ENCODE results near the gene NPC1L1. TPM values are rescaled to one million over a fixed set of nuclear protein-coding genes. Genes with fewer than 3 reads are reported as not detected.
A peak's percentile ranks its signal among the peaks of the same experiment; 100 is the strongest.

Gene NPC1L1
- total RNA-seq, 1 donor from 2014 or later, result not detected

- CTCF ChIA-PET, result interaction anchor here (0.7 kb wide), 1 partner anchor 81 kb away, joined by 3 read pairs; no protein-coding TSS in a partner anchor
- Mint-ChIP-seq H3K4me1 (peaks cover 53% of the 10 kb centered on the region), H3K36me3 (ENCODE audit: low read depth) (peaks cover 71% of the 10 kb centered on the region), H3K9me3 (peaks cover 17% of the 10 kb centered on the region), H3K4me3 (no peak overlapping the region), H3K27ac (no peak overlapping the region), H3K27me3 (no peaks in the 10 kb centered on the region)
- DNase-seq (no peak), ATAC-seq (ENCODE audit: low read depth) (no peak)
- no peak for TF ChIP-seq CTCF (IDR thresholded peaks at IDR 0.05)
- intact Hi-C loops (cut with micrococcal nuclease), result no loop called here
- POLR2A ChIA-PET, result interaction anchor here (0.5 kb wide), 1 partner anchor 149 kb away, joined by 4 read pairs; no protein-coding TSS in a partner anchor
These were observed 56.4 kb downstream of the NPC1L1 start for GRCh38 chr7:44484482-44485313.

DNA sequence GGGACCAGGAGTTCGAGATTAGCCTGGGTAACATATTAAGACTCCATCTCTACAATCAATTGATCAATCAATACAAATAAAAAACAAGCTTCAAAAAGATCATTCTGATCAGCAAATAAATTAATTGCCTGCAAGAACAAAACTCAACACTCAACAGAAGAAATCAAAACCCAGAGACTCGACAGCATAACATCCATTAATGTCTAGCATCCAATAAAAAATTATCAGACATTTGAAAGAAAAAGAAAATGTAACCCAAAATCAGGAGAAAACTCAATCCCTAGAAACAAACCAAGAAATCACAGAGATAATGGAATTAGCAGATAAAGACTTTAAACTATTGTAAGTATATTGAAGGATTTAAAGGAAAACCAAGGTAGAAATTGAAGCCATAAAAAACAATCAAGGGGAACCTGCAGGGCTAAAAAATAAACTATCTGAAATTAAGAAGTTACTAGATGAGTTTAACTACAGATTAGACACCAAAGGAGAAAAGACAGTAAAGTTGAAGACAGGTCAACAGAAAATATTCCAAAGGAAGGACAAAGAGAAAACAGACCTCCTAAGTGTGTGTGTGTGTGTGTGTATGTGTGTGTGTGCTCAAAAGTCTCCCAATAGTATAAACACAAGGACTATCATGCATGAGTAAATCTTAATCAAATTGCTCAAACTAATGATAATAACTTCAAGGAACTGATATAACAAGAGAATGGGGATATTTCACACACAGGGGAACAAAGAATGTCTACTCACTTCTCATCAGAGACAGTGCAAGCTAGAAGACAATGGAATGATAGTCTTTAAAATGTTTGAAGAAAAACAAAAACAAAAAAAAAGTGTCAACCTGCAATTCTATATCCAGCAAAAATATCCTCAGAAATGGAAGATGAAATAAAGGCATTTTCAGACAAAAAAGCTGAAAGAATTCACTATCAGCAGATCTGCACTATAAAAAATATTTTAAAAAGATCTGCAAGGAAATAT is 58.3 kb downstream of the NPC1L1 start:
- H3K4me1 Mint-ChIP-seq, result peaks cover 40% of the 10 kb centered on the region
- no peak for TF ChIP-seq CTCF (IDR thresholded peaks at IDR 0.05)
- H3K9me3 Mint-ChIP-seq, result peaks cover 17% of the 10 kb centered on the region
- ATAC-seq (ENCODE audit: low read depth) (no peak), DNase-seq (no peak)
- peaks cover 81% of the 10 kb centered on the region for H3K36me3 Mint-ChIP-seq (ENCODE audit: low read depth)
- H3K27me3 Mint-ChIP-seq, result no peaks in the 10 kb centered on the region
- intact Hi-C loops (cut with micrococcal nuclease), result no loop called here
- CTCF ChIA-PET, result interaction anchor here (1.0 kb wide), 1 partner anchor 242 kb away, joined by 3 read pairs; no protein-coding TSS in a partner anchor
- no peak overlapping the region for H3K4me3 Mint-ChIP-seq
- H3K27ac Mint-ChIP-seq, result no peak overlapping the region
- POLR2A ChIA-PET, result no interaction called here

- peaks cover 15% of the 10 kb centered on the region for H3K4me1 Mint-ChIP-seq
- intact Hi-C loops (cut with micrococcal nuclease), result loop anchor here (1.0 to 2.0 kb wide), 5 partner anchors 47 to 459 kb away; no protein-coding TSS in a partner anchor
- no peaks in the 10 kb centered on the region for H3K27me3 Mint-ChIP-seq
- H3K9me3 Mint-ChIP-seq, result peaks cover 8% of the 10 kb centered on the region
- H3K4me3 Mint-ChIP-seq, result no peak overlapping the region
- CTCF ChIA-PET, result interaction anchor here (0.6 to 1.0 kb wide), 4 partner anchors 11 to 458 kb away, joined by 3 read pairs; no protein-coding TSS in a partner anchor
- TF ChIP-seq CTCF (IDR thresholded peaks at IDR 0.05), result no peak
- no peak for DNase-seq
- POLR2A ChIA-PET, result no interaction called here
- no peak for ATAC-seq (ENCODE audit: low read depth)
- H3K36me3 Mint-ChIP-seq (ENCODE audit: low read depth), result peaks cover 87% of the 10 kb centered on the region
- H3K27ac Mint-ChIP-seq, result no peak overlapping the region
These were observed 63.2 kb downstream of the NPC1L1 start for GRCh38 chr7:44477938-44478337.

- ChIA-PET CTCF (interaction anchor here (0.6 to 1.0 kb wide), 4 partner anchors 12 to 458 kb away, joined by 3 read pairs; no protein-coding TSS in a partner anchor), POLR2A (no interaction called here)
- intact Hi-C loops (cut with micrococcal nuclease), result loop anchor here (1.0 to 2.0 kb wide), 5 partner anchors 46 to 458 kb away; no protein-coding TSS in a partner anchor
- Mint-ChIP-seq H3K27me3 (no peaks in the 10 kb centered on the region), H3K36me3 (ENCODE audit: low read depth) (peaks cover 87% of the 10 kb centered on the region), H3K27ac (no peak overlapping the region), H3K4me3 (no peak overlapping the region), H3K4me1 (peaks cover 11% of the 10 kb centered on the region), H3K9me3 (peaks cover under 1% of the 10 kb centered on the region)
- peak; percentile 71 for TF ChIP-seq CTCF (IDR thresholded peaks at IDR 0.05)
- DNase-seq (peak; percentile 37), ATAC-seq (ENCODE audit: low read depth) (peak; percentile 98)
These were observed 63.9 kb downstream of the NPC1L1 start for GRCh38 chr7:44477063-44477830.

Measured in activated B cell treated with CpG ODN at 0.5 μM for 24 hours (primary cell).